HL-60 (cell line): ENCODE results near the gene JUNB.

Source experiments
- CTCF ChIP-seq: IDR thresholded peaks from one replicate; pipeline ENCODE4 v1.5.1; 2011; ENCODE audit warnings: low read length, control low read depth, inconsistent platforms; ENCODE audit not compliant: insufficient read depth
- GABPA ChIP-seq: IDR thresholded peaks from 2 replicates; pipeline ENCODE4 v1.6.1; 2012; ENCODE audit warnings: low read depth

GRCh38 chr19:12806242-12807081 is 15.2 kb downstream of the JUNB start, which contains the start of gene RNASEH2A:
- TF ChIP-seq CTCF (no peak), GABPA (no peak)
